ENCODE measurements around the gene TEX13D. TPM values are rescaled to one million over a fixed set of nuclear protein-coding genes. Genes with fewer than 3 reads are reported as not detected.

TEX13D gene
- total and polyA plus RNA-seq, 2 of the 8 experiments (the other 6 are each of a cell fraction or from before 2014, with no cell fraction given): 0.03 to 0.07 TPM

GRCh38 chrX:124362072-124362471 is 29.6 kb downstream of the TEX13D start:
- Histone ChIP-seq H2AFZ (ENCODE audit: low read length) (no peak overlapping the region), H3K9me3 (ENCODE audit: insufficient read depth in 2 of 2, low read depth in 1 of 2, low read length in 1 of 2) (no peaks in the 10 kb centered on the region), H3K79me1 (ENCODE audit: low read depth, low read length) (no peaks in the 10 kb centered on the region), H3K4ac (replicated peaks; ENCODE audit: insufficient read length, low read depth, low read length) (no peak overlapping the region), H3K9ac (replicated peaks in 1 of 4; ENCODE audit: extremely low read depth in 1 of 4, low read depth in 3 of 4, low read length in 3 of 4) (no peak overlapping the region), H4K5ac (ENCODE audit: insufficient read length, low read depth, low read length) (no peak overlapping the region), H2BK20ac (ENCODE audit: low read length) (no peak overlapping the region), H3K36me3 (ENCODE audit: control insufficient read depth in 2 of 4, insufficient read depth in 4 of 4, low read length in 3 of 4) (no peaks in the 10 kb centered on the region), H2BK120ac (replicated peaks; ENCODE audit: low read depth, low read length) (no peak overlapping the region), H3K23ac (ENCODE audit: insufficient read length) (no peak overlapping the region), H4K8ac (ENCODE audit: extremely low read depth, insufficient read depth, low read length) (no peak overlapping the region), H3K18ac (ENCODE audit: extremely low read depth, low read length) (no peak overlapping the region), H2BK15ac (ENCODE audit: low read length) (no peak overlapping the region), H2AK5ac (ENCODE audit: low read depth, low read length) (no peak overlapping the region), H3K27me3 (replicated peaks in 1 of 4; ENCODE audit: control insufficient read depth in 3 of 4, extremely low read depth in 1 of 4, insufficient read depth in 3 of 4, low read length in 3 of 4) (no peaks in the 10 kb centered on the region), H4K20me1 (replicated peaks in 1 of 2; ENCODE audit: control insufficient read depth in 1 of 2, insufficient read depth in 2 of 2, low read length in 2 of 2) (no peaks in the 10 kb centered on the region), H4K91ac (replicated peaks; ENCODE audit: insufficient read length, low read length) (no peak overlapping the region), H3K4me2 (ENCODE audit: insufficient read depth in 1 of 2, low read depth in 2 of 2, low read length in 2 of 2) (no peak overlapping the region), H3K4me3 (ENCODE audit: extremely low read depth in 1 of 4, insufficient read depth in 2 of 4, low read depth in 3 of 4, low read length in 4 of 4) (no peak overlapping the region), H2BK12ac (ENCODE audit: low read depth, low read length) (no peak overlapping the region), H3K14ac (ENCODE audit: insufficient read length) (no peak overlapping the region), H3K27ac (ENCODE audit: low read depth, low read length) (no peak overlapping the region), H3K23me2 (ENCODE audit: low read depth, low read length) (no peaks in the 10 kb centered on the region), H3K4me1 (replicated peaks in 1 of 4; ENCODE audit: control insufficient read depth in 3 of 4, insufficient read depth in 4 of 4, low read length in 3 of 4) (no peaks in the 10 kb centered on the region), H2BK5ac (ENCODE audit: low read depth, low read length) (no peak overlapping the region), H3K56ac (replicated peaks; ENCODE audit: insufficient read length, low read depth, low read length) (no peak overlapping the region), H3K79me2 (ENCODE audit: control insufficient read depth in 1 of 2, insufficient read depth in 2 of 2, low read length in 2 of 2) (no peaks in the 10 kb centered on the region)
- WGBS, 2 experiments (ENCODE audit: extremely low coverage in 1 of 2, insufficient coverage in 1 of 2, insufficient read length in 1 of 2, insufficient replicate concordance in 2 of 2, low coverage in 1 of 2, low lambda C conversion rate in 2 of 2, missing lambda C conversion rate in 1 of 2): 94% methylated on average over 2 of the region's 2 CpGs; no CpG with 5 or more reads in 1 of the 2 experiments
- ChIA-PET CTCF (ENCODE audit: partially characterized antibody) (interaction anchor here (0.8 kb wide), 1 partner anchor 11 kb away, joined by 3 read pairs; no protein-coding TSS in a partner anchor), POLR2A (ENCODE audit: partially characterized antibody) (no interaction called here)
- FAIRE-seq (no peak), DNase-seq (ENCODE audit: low read depth in 1 of 2, low spot score in 2 of 2) (no peak)
- TF ChIP-seq RBBP5 (IDR thresholded peaks at IDR 0.05; ENCODE audit: borderline replicate concordance, low read depth, low read length) (no peak), PHF8 (conservative IDR thresholded peaks at IDR 0.05; ENCODE audit: low read depth, low read length) (no peak), E2F6 (IDR thresholded peaks at IDR 0.05) (no peak), GABPA (IDR thresholded peaks at IDR 0.05; ENCODE audit: borderline replicate concordance, insufficient read depth, low read length) (no peak), ASH2L (IDR thresholded peaks at IDR 0.05; ENCODE audit: low read length) (no peak), RXRA (IDR thresholded peaks at IDR 0.05; ENCODE audit: insufficient read depth, low read depth, low read length) (no peak), POU5F1 (IDR thresholded peaks at IDR 0.05; ENCODE audit: low read depth, low read length) (no peak), NANOG (IDR thresholded peaks at IDR 0.05; ENCODE audit: insufficient read depth, low read depth, low read length, poor library complexity, severe bottlenecking) (no peak), EZH2 (IDR thresholded peaks at IDR 0.05; ENCODE audit: low read depth, low read length, severe bottlenecking) (no peak), TAF7 (optimal IDR thresholded peaks at IDR 0.05; ENCODE audit: borderline replicate concordance, low read depth, low read length) (no peak)
- TF ChIP-seq, protein P1, sequence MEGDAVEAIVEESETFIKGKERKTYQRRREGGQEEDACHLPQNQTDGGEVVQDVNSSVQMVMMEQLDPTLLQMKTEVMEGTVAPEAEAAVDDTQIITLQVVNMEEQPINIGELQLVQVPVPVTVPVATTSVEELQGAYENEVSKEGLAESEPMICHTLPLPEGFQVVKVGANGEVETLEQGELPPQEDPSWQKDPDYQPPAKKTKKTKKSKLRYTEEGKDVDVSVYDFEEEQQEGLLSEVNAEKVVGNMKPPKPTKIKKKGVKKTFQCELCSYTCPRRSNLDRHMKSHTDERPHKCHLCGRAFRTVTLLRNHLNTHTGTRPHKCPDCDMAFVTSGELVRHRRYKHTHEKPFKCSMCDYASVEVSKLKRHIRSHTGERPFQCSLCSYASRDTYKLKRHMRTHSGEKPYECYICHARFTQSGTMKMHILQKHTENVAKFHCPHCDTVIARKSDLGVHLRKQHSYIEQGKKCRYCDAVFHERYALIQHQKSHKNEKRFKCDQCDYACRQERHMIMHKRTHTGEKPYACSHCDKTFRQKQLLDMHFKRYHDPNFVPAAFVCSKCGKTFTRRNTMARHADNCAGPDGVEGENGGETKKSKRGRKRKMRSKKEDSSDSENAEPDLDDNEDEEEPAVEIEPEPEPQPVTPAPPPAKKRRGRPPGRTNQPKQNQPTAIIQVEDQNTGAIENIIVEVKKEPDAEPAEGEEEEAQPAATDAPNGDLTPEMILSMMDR (IDR thresholded peaks at IDR 0.05; ENCODE audit: control extremely low read depth in 1 of 3, insufficient read depth in 1 of 3, low read depth in 1 of 3, low read length in 3 of 3): no peak
